Kidney capillary endothelial cell (primary cell): ENCODE data around the gene ANO10.
"Not testable (repeated sequence)": the region's sequence is repeated elsewhere in the genome, so short reads cannot be mapped to it uniquely, and the experiment has no call there.

Experiments used
- DNase-seq: peaks from one replicate; pipeline ENCODE4 v3.0.0-alpha.2; 2018; ENCODE audit warnings: low spot score

Gene ANO10

GRCh38 chr3:43372007-43372740 lies 249.6 kb downstream of the ANO10 start:
- DNase-seq: no peak

GRCh38 chr3:43371494-43371893 lies 250.3 kb downstream of the ANO10 start:
- DNase-seq: no peak

- no peak for DNase-seq
Measured at GRCh38 chr3:43370293-43370980, 251.4 kb downstream of the ANO10 start.

GRCh38 chr3:43369404-43370292 lies 252.2 kb downstream of the ANO10 start:
- no peak for DNase-seq

GRCh38 chr3:43366885-43367284 lies 254.9 kb downstream of the ANO10 start:
- DNase-seq: no peak

GRCh38 chr3:43366481-43366880 lies 255.3 kb downstream of the ANO10 start:
- DNase-seq: no peak

- no peak for DNase-seq
Measured at GRCh38 chr3:43365601-43366305, 256.1 kb downstream of the ANO10 start.

- no peak for DNase-seq
Measured at GRCh38 chr3:43364926-43365325, 256.9 kb downstream of the ANO10 start.

GRCh38 chr3:43364494-43364893 lies 257.3 kb downstream of the ANO10 start:
- no peak for DNase-seq

- DNase-seq: no peak
Measured at GRCh38 chr3:43363621-43364266, 258.1 kb downstream of the ANO10 start.

- DNase-seq: no peak
Measured at GRCh38 chr3:43362961-43363360, 258.9 kb downstream of the ANO10 start.

GRCh38 chr3:43362183-43362582 lies 259.6 kb downstream of the ANO10 start:
- DNase-seq: no peak

- no peak for DNase-seq
Measured at GRCh38 chr3:43361077-43361476, 260.7 kb downstream of the ANO10 start.

GRCh38 chr3:43356033-43356432 lies 265.8 kb downstream of the ANO10 start:
- DNase-seq: not testable (repeated sequence)

- DNase-seq: no peak
Measured at GRCh38 chr3:43353923-43354670, 267.7 kb downstream of the ANO10 start.

GRCh38 chr3:43353393-43353792 lies 268.4 kb downstream of the ANO10 start:
- no peak for DNase-seq

GRCh38 chr3:43349716-43350115 lies 272.1 kb downstream of the ANO10 start:
- no peak for DNase-seq

GRCh38 chr3:43348852-43349574 lies 272.8 kb downstream of the ANO10 start:
- DNase-seq: no peak

GRCh38 chr3:43348350-43348749 lies 273.5 kb downstream of the ANO10 start:
- no peak for DNase-seq

- no peak for DNase-seq
Measured at GRCh38 chr3:43347774-43348173, 274.0 kb downstream of the ANO10 start.
